Mucosa of descending colon (tissue), 3 donors: ENCODE measurements around the gene POLR2F. TPM values are rescaled to one million over a fixed set of nuclear protein-coding genes. Genes with fewer than 3 reads are reported as not detected.

ENCODE experiments used
- ATAC-seq: fragments of 200-7000 bp; cut with Tn5 transposase; one replicate; pipeline ENCODE4 v1.9.1; 2020; ENCODE audit warnings: mild to moderate bottlenecking, moderate library complexity
- DNase-seq, 3 donors: peaks; one replicate each; pipeline ENCODE4 v3.0.0-alpha.2; 2020
- H3K36me3 ChIP-seq: fragments of 200-600 bp; one replicate; pipeline ENCODE4 v1.8.0; 2021; ENCODE audit warnings: low read depth, mild to moderate bottlenecking
- H3K4me1 ChIP-seq: fragments of 200-600 bp; one replicate; pipeline ENCODE4 v1.8.0; 2021; ENCODE audit warnings: low read depth, mild to moderate bottlenecking
- H3K4me3 ChIP-seq: fragments of 200-600 bp; one replicate; pipeline ENCODE4 v1.8.0; 2021; ENCODE audit warnings: mild to moderate bottlenecking
- H3K9me3 ChIP-seq: fragments of 200-600 bp; one replicate; pipeline ENCODE4 v1.8.0; 2021; ENCODE audit warnings: mild to moderate bottlenecking
- intact Hi-C, 2 donors: fragments of 100-400 bp; cut with DNase I in 1 of 2; cut with micrococcal nuclease in 1 of 2; formaldehyde crosslinking; loops; one replicate each; pipeline versions ENCODE4 v1.11.0 to v1.11.1; 2022; cut with DNase I, micrococcal nuclease
- total RNA-seq, 3 donors: library from RNA; stranded (reverse); fragmentation: NEBNext Ultra II Directional in 2 of 3; extraction: Animal tissue kit (Norgen Biotek cat#: 25700) in 2 of 3; gene quantifications; one replicate each; pipeline versions ENCODE4 v1.2.1 to v1.2.4, GENCODE V29; 2021 to 2023
- TF ChIP-seq, protein P1 (sequence below): fragments of 200-600 bp; IDR thresholded peaks from one replicate; pipeline ENCODE4 v1.8.0; 2022; ENCODE audit warnings: antibody characterized with exemption, mild to moderate bottlenecking
- donor health status: DM: no; HTN: no; CAD: no; lungs with moderate emphysema.
- donor health status: DM: no; HTN: no; CAD: no.
- donor health status: DM: no; HTN: yes; CAD: no.

The POLR2F gene
- total RNA-seq, 3 donors from 2014 or later: 54.4 to 69.3 (median 61.3) TPM

- ATAC-seq: no peak
- TF ChIP-seq, protein P1, sequence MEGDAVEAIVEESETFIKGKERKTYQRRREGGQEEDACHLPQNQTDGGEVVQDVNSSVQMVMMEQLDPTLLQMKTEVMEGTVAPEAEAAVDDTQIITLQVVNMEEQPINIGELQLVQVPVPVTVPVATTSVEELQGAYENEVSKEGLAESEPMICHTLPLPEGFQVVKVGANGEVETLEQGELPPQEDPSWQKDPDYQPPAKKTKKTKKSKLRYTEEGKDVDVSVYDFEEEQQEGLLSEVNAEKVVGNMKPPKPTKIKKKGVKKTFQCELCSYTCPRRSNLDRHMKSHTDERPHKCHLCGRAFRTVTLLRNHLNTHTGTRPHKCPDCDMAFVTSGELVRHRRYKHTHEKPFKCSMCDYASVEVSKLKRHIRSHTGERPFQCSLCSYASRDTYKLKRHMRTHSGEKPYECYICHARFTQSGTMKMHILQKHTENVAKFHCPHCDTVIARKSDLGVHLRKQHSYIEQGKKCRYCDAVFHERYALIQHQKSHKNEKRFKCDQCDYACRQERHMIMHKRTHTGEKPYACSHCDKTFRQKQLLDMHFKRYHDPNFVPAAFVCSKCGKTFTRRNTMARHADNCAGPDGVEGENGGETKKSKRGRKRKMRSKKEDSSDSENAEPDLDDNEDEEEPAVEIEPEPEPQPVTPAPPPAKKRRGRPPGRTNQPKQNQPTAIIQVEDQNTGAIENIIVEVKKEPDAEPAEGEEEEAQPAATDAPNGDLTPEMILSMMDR: no peak
- Histone ChIP-seq H3K4me1 (no peaks in the 10 kb centered on the region), H3K9me3 (no peaks in the 10 kb centered on the region), H3K4me3 (no peak overlapping the region), H3K36me3 (no peaks in the 10 kb centered on the region)
- intact Hi-C loops: loop anchor here in 1 of 2 donors (5.0 kb wide), 1 partner anchor 149 kb away; no protein-coding TSS in a partner anchor
- no peak for DNase-seq
These were observed 12.6 kb downstream of the POLR2F start for GRCh38 chr22:37965940-37966664.

DNA sequence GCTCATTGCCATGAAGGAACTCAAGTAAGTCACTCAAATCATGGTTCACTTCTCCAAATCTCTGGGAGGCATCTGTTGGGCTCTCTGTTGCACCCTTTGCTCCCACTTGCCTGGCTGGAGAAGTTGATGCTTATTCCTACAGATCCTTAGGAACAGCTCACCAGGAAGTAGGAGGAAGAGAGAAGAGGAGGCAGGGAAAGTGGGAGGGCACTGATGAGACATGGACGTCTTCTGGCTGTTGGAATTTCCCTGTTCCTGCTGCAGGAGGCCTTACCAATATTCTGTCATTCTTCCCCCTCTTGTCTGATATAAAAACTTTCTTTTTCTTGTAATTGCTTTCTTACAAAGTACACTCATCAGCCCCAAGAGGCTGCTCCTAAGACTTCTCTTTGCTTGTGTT lies 13.6 kb downstream of the POLR2F start:
- H3K9me3 ChIP-seq: no peaks in the 10 kb centered on the region
- ATAC-seq (no peak), DNase-seq (no peak)
- TF ChIP-seq, protein P1: no peak
- H3K4me3 ChIP-seq: no peak overlapping the region
- H3K36me3 ChIP-seq: no peaks in the 10 kb centered on the region
- intact Hi-C loops: loop anchor here in 1 of 2 donors (5.0 kb wide), 1 partner anchor 150 kb away; no protein-coding TSS in a partner anchor
- H3K4me1 ChIP-seq: no peaks in the 10 kb centered on the region

GRCh38 chr22:37967637-37968451 lies 14.3 kb downstream of the POLR2F start:
- no peaks in the 10 kb centered on the region for H3K36me3 ChIP-seq
- no peaks in the 10 kb centered on the region for H3K4me1 ChIP-seq
- ATAC-seq (no peak), DNase-seq (no peak)
- intact Hi-C loops: loop anchor here in 1 of 2 donors (5.0 kb wide), 1 partner anchor 151 kb away; no protein-coding TSS in a partner anchor
- no peak overlapping the region for H3K4me3 ChIP-seq
- H3K9me3 ChIP-seq: no peaks in the 10 kb centered on the region
- TF ChIP-seq, protein P1: no peak

- no peaks in the 10 kb centered on the region for H3K9me3 ChIP-seq
- ATAC-seq (no peak), DNase-seq (no peak)
- no peaks in the 10 kb centered on the region for H3K36me3 ChIP-seq
- no peaks in the 10 kb centered on the region for H3K4me1 ChIP-seq
- intact Hi-C loops: loop anchor here in 1 of 2 donors (5.0 kb wide), 1 partner anchor 151 kb away; no protein-coding TSS in a partner anchor
- TF ChIP-seq, protein P1: no peak
- H3K4me3 ChIP-seq: no peak overlapping the region
These were observed 15.2 kb downstream of the POLR2F start for GRCh38 chr22:37968452-37969251.

GRCh38 chr22:37970864-37971263 lies 17.4 kb downstream of the POLR2F start:
- ATAC-seq: no peak
- H3K4me1 ChIP-seq: no peaks in the 10 kb centered on the region
- DNase-seq: no peak
- no peaks in the 10 kb centered on the region for H3K9me3 ChIP-seq
- H3K36me3 ChIP-seq: no peaks in the 10 kb centered on the region
- no peak overlapping the region for H3K4me3 ChIP-seq
- TF ChIP-seq, protein P1: no peak
- intact Hi-C loops: no loop called here
